Kidney (tissue), 14 donors: ENCODE measurements around the gene MAML3. TPM values are rescaled to one million over a fixed set of nuclear protein-coding genes. Genes with fewer than 3 reads are reported as not detected.

Source experiments
- DNase-seq, 5 donors: peaks; one replicate each; pipeline ENCODE4 v3.0.0-alpha.2; 2013 to 2020
- FAIRE-seq: peaks from 2 replicates; lab custom pipeline; 2012; peaks lifted over from hg19 to GRCh38; lab: Jason Lieb, UNC
- H3K27ac ChIP-seq, 2 donors: one replicate each; pipeline ENCODE4 v1.7.0; 2013; ENCODE audit warnings: low read depth in 2 of 2, low read length in 2 of 2, inconsistent platforms in 1 of 2
- H3K27me3 ChIP-seq: one replicate; pipeline ENCODE4 v1.7.1; 2013; ENCODE audit warnings: low read length, inconsistent platforms; ENCODE audit not compliant: control insufficient read depth, insufficient read depth
- H3K36me3 ChIP-seq, 3 donors: one replicate each; pipeline versions ENCODE4 v1.7.0 to v1.7.1; 2013; ENCODE audit warnings: low read length in 3 of 3, control low read depth in 1 of 3, inconsistent platforms in 1 of 3; ENCODE audit not compliant: insufficient read depth in 3 of 3, control insufficient read depth in 2 of 3
- H3K4me1 ChIP-seq, 3 donors: one replicate each; pipeline versions ENCODE4 v1.7.0 to v1.7.1; 2013; ENCODE audit warnings: low read length in 3 of 3, inconsistent platforms in 1 of 3, low read depth in 1 of 3; ENCODE audit not compliant: control insufficient read depth in 2 of 3, insufficient read depth in 2 of 3
- H3K4me3 ChIP-seq, 3 donors: one replicate each; pipeline versions ENCODE4 v1.7.0 to v1.8.1; 2013; ENCODE audit warnings: low read length in 3 of 3, control low read depth in 1 of 3, inconsistent platforms in 1 of 3
- H3K9ac ChIP-seq, 3 donors: one replicate each; pipeline versions ENCODE4 v1.7.0 to v1.7.1; 2013; ENCODE audit warnings: low read length in 3 of 3, control low read depth in 1 of 3, inconsistent platforms in 1 of 3
- H3K9me3 ChIP-seq, 3 donors: one replicate each; pipeline versions ENCODE4 v1.7.0 to v1.7.1; 2013; ENCODE audit warnings: low read length in 3 of 3, control low read depth in 1 of 3, inconsistent platforms in 1 of 3; ENCODE audit not compliant: control insufficient read depth in 2 of 3, insufficient read depth in 1 of 3
- intact Hi-C: fragments of 100-400 bp; cut with DNase I; formaldehyde crosslinking; loops from one replicate; pipeline ENCODE4 v1.11.1; 2022
- polyA plus RNA-seq: library from polyadenylated mRNA; stranded (reverse); fragments of 350-450 nt; fragmentation: Illumina TruSeq; extraction: RNeasy Lipid Tissue Mini Kit (QIAGEN cat#74804); gene quantifications from one replicate; pipeline ENCODE4 v1.2.3, GENCODE V29; 2014; ENCODE audit warnings: low read depth, low replicate concordance; ENCODE audit not compliant: insufficient read depth
- total RNA-seq: library from RNA; stranded (reverse); fragmentation: NEBNext Ultra II Directional; extraction: Animal tissue kit (Norgen Biotek cat#: 25700); gene quantifications from one replicate; pipeline ENCODE4 v1.2.1, GENCODE V29; 2021
- TF ChIP-seq, protein P1 (sequence below): IDR thresholded peaks from 3 replicates; pipeline ENCODE4 v1.5.1; 2012; ENCODE audit warnings: mild to moderate bottlenecking, moderate library complexity, borderline replicate concordance; ENCODE audit not compliant: insufficient read depth; ENCODE audit errors: extremely low read depth
- donor health status: control.
- donor health status: control.
- donor health status: control.
- donor health status: control.
- donor health status: control.
- donor health status: DM: yes; HTN: yes; CAD: no.
- donor health status: Normal renal cell carcinoma (clear cell type).

Gene MAML3
- total and polyA plus RNA-seq, 2 donors from 2014 or later, result 1.4 to 10.4 TPM

GRCh38 chr4:140046543-140046942 is 107.4 kb downstream of the MAML3 start:
- no peak overlapping the region for H3K9ac ChIP-seq
- H3K4me3 ChIP-seq, result no peak overlapping the region
- peaks cover 0 to 8% (median 6%) of the 10 kb centered on the region in 3 donors for H3K4me1 ChIP-seq
- DNase-seq, result peak in 1 of 5 donors; percentile 40
- no peaks in the 10 kb centered on the region for H3K36me3 ChIP-seq
- H3K27ac ChIP-seq, result no peak overlapping the region
- no peak for FAIRE-seq
- no peaks in the 10 kb centered on the region for H3K9me3 ChIP-seq
- intact Hi-C loops, result no loop called here
- no peaks in the 10 kb centered on the region for H3K27me3 ChIP-seq
- TF ChIP-seq, protein P1, sequence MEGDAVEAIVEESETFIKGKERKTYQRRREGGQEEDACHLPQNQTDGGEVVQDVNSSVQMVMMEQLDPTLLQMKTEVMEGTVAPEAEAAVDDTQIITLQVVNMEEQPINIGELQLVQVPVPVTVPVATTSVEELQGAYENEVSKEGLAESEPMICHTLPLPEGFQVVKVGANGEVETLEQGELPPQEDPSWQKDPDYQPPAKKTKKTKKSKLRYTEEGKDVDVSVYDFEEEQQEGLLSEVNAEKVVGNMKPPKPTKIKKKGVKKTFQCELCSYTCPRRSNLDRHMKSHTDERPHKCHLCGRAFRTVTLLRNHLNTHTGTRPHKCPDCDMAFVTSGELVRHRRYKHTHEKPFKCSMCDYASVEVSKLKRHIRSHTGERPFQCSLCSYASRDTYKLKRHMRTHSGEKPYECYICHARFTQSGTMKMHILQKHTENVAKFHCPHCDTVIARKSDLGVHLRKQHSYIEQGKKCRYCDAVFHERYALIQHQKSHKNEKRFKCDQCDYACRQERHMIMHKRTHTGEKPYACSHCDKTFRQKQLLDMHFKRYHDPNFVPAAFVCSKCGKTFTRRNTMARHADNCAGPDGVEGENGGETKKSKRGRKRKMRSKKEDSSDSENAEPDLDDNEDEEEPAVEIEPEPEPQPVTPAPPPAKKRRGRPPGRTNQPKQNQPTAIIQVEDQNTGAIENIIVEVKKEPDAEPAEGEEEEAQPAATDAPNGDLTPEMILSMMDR, result no peak

DNA sequence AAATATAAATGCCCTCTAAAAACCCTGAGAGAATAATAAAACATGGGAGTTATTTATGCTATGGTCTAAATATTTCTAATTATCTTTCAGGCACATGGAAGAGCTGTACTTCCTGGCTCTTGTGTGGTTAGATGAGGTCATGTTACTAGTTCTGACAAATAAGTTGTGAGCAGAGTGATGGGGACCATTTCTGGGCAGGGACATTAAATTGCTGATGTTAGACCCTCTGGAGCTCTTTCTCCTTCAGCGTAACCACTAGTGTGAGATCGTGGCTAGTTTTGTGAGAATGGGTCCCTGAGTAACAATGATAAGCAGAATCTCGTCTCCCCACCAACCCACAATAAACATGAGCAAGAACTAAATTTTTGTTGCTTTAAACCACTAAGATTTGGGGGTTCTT is 108.0 kb downstream of the MAML3 start:
- peaks cover 0 to 8% (median 6%) of the 10 kb centered on the region in 3 donors for H3K4me1 ChIP-seq
- intact Hi-C loops, result no loop called here
- TF ChIP-seq, protein P1, result no peak
- no peaks in the 10 kb centered on the region for H3K27me3 ChIP-seq
- no peak overlapping the region for H3K27ac ChIP-seq
- H3K36me3 ChIP-seq, result no peaks in the 10 kb centered on the region
- no peaks in the 10 kb centered on the region for H3K9me3 ChIP-seq
- no peak overlapping the region for H3K4me3 ChIP-seq
- DNase-seq (no peak), FAIRE-seq (no peak)
- no peak overlapping the region for H3K9ac ChIP-seq

GRCh38 chr4:140044337-140044902 is 109.6 kb downstream of the MAML3 start:
- intact Hi-C loops, result no loop called here
- no peak overlapping the region for H3K27ac ChIP-seq
- peak in 1 of 5 donors; percentile 46 for DNase-seq
- no peak overlapping the region for H3K9ac ChIP-seq
- TF ChIP-seq, protein P1, result no peak
- H3K36me3 ChIP-seq, result no peaks in the 10 kb centered on the region
- no peaks in the 10 kb centered on the region for H3K27me3 ChIP-seq
- no peaks in the 10 kb centered on the region for H3K9me3 ChIP-seq
- no peak overlapping the region for H3K4me3 ChIP-seq
- FAIRE-seq, result no peak
- H3K4me1 ChIP-seq, result peaks cover 0 to 5% (median 4%) of the 10 kb centered on the region in 3 donors

GRCh38 chr4:140042634-140043033 is 111.3 kb downstream of the MAML3 start:
- FAIRE-seq, result no peak
- DNase-seq, result no peak
- H3K9me3 ChIP-seq, result no peaks in the 10 kb centered on the region
- H3K4me3 ChIP-seq, result no peak overlapping the region
- H3K9ac ChIP-seq, result no peak overlapping the region
- H3K36me3 ChIP-seq, result no peaks in the 10 kb centered on the region
- no peaks in the 10 kb centered on the region for H3K27me3 ChIP-seq
- H3K4me1 ChIP-seq, result peaks cover 0 to 2% (median 0%) of the 10 kb centered on the region in 3 donors
- H3K27ac ChIP-seq, result no peak overlapping the region
- TF ChIP-seq, protein P1, result no peak
- intact Hi-C loops, result no loop called here
